ENCODE measurements around the gene CD8A. TPM values are rescaled to one million over a fixed set of nuclear protein-coding genes. Genes with fewer than 3 reads are reported as not detected.

Gene CD8A
- total RNA-seq, 1 donor from 2014 or later = under 0.01 TPM

DNA sequence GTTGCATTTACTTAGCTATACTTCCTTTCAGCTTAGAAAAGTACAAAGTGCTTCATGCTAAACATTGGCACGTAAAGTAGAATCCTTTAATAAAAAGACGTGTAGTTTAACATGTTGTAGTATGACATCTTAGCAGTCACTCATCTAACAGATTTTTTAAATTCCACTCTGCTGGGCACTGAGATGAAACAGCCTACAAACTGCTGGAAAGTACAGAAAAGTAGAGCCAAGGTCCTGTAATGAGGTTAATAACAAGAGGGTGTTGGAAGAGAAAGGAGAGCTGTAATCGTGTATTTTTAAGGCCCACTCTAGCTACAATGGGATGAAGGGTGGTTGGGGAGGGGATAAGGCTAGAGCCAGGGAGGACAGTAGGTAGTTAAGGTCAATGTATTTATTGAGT, 10.7 kb downstream of the CD8A start:
- no peak for FAIRE-seq
- DNase-seq (ENCODE audit: low read depth) = no peak
- TF ChIP-seq, protein P1, sequence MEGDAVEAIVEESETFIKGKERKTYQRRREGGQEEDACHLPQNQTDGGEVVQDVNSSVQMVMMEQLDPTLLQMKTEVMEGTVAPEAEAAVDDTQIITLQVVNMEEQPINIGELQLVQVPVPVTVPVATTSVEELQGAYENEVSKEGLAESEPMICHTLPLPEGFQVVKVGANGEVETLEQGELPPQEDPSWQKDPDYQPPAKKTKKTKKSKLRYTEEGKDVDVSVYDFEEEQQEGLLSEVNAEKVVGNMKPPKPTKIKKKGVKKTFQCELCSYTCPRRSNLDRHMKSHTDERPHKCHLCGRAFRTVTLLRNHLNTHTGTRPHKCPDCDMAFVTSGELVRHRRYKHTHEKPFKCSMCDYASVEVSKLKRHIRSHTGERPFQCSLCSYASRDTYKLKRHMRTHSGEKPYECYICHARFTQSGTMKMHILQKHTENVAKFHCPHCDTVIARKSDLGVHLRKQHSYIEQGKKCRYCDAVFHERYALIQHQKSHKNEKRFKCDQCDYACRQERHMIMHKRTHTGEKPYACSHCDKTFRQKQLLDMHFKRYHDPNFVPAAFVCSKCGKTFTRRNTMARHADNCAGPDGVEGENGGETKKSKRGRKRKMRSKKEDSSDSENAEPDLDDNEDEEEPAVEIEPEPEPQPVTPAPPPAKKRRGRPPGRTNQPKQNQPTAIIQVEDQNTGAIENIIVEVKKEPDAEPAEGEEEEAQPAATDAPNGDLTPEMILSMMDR (IDR thresholded peaks at IDR 0.05; ENCODE audit: insufficient read depth, low read length, severe bottlenecking) = no peak
- no peak overlapping the region for H3K4me3 ChIP-seq (ENCODE audit: low read depth, low read length)
- H3K27me3 ChIP-seq (ENCODE audit: control insufficient read depth, insufficient read depth, low read length) = no peaks in the 10 kb centered on the region
- H3K36me3 ChIP-seq (ENCODE audit: control insufficient read depth, insufficient read depth, low read length) = no peaks in the 10 kb centered on the region

DNA sequence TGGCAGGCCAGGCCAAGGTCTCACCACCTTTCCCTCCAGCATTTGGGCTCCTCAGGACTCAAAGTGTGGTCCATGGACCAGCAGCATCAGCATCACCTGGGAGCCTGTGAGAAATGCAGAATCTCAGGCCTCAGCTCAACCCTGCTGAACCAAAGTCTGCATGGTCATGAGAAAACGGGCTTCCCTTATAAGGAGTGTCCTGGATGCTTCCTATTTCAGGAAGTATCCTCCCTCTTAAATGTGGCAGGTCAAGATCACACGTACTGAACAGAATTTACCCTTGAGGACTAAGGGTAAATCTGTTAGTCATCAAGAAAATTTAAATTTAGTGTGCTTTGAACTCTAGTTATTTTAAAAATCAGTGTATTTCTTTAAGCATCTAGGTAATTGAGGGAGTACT, 11.8 kb downstream of the CD8A start:
- no peak for DNase-seq (ENCODE audit: low read depth)
- no peak for FAIRE-seq
- TF ChIP-seq, protein P1 (IDR thresholded peaks at IDR 0.05; ENCODE audit: insufficient read depth, low read length, severe bottlenecking) = no peak

DNA sequence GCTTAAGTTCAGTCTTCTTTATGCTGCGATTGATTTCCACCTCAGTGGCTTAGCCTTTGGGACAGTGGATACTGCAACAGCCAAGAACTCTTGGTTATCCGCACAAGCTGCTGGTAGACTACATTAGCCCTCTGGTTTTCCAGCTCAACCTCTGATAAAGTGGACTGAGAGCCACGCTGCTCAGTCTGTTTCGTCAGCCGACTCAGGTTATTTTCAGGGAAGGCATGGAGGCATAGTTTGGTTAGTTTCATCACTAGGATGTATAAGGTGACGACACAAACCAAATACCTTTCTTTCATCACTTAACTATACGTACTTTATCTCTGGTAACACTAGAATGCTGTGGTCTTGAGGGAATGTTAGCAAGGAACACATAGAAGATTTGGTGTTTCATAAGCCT, 14.2 kb downstream of the CD8A start:
- FAIRE-seq (no peak), DNase-seq (ENCODE audit: low read depth) (no peak)
- no peaks in the 10 kb centered on the region for H3K27me3 ChIP-seq (ENCODE audit: control insufficient read depth, insufficient read depth, low read length)
- peaks cover 2% of the 10 kb centered on the region for H3K36me3 ChIP-seq (ENCODE audit: control insufficient read depth, insufficient read depth, low read length)
- TF ChIP-seq, protein P1 (IDR thresholded peaks at IDR 0.05; ENCODE audit: insufficient read depth, low read length, severe bottlenecking) = no peak
- no peak overlapping the region for H3K4me3 ChIP-seq (ENCODE audit: low read depth, low read length)

More for the DNA sequence above, 11.8 kb downstream of the CD8A start:
- no peak overlapping the region for H3K4me3 ChIP-seq (ENCODE audit: low read depth, low read length)
- H3K36me3 ChIP-seq (ENCODE audit: control insufficient read depth, insufficient read depth, low read length) = peaks cover 2% of the 10 kb centered on the region
- no peaks in the 10 kb centered on the region for H3K27me3 ChIP-seq (ENCODE audit: control insufficient read depth, insufficient read depth, low read length)

DNA sequence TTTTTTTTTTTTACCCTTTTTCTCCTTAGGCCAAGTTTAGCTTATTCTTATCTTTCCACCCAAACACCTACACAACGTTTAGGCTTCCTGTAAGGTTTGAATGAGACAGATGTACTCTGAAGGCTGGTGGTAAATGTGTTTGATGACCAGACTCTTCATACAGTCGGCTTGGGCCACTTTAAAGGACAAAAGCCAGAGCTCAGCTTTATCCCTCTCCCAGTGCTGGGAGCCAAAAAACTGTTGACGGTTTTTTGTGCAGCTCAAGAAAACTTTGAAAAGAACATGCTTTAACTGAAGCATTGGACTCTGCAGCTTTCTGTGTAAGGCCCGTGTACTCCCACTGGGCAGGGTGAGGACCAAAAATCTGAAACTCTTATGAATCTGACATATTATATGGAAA, 15.4 kb downstream of the CD8A start:
- Histone ChIP-seq H3K36me3 (ENCODE audit: control insufficient read depth, insufficient read depth, low read length) (peaks cover 2% of the 10 kb centered on the region), H3K27me3 (ENCODE audit: control insufficient read depth, insufficient read depth, low read length) (no peaks in the 10 kb centered on the region), H3K4me3 (ENCODE audit: low read depth, low read length) (no peak overlapping the region)
- FAIRE-seq (no peak), DNase-seq (ENCODE audit: low read depth) (no peak)
- TF ChIP-seq, protein P1 (IDR thresholded peaks at IDR 0.05; ENCODE audit: insufficient read depth, low read length, severe bottlenecking) = no peak

DNA sequence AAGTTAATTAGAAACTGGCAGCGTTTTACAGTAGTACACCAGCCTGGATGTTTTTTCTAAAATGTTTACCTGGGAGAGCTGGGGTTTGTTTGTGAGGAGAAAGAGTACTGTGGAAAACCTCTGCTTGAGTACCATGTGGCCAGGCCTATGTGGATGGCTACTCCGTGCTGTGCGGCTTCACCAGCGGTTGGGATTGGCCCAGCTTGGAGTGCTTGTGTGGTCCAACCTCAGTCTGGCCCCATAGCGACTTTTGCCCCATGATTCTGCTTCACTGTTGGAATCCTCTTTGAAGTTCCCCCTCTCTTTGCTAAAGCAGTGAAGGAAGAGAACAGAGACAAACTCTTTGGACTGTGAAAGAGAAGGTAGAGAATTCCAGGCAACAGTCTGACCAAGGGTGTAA, 15.9 kb downstream of the CD8A start:
- Histone ChIP-seq H3K27me3 (ENCODE audit: control insufficient read depth, insufficient read depth, low read length) (no peaks in the 10 kb centered on the region), H3K36me3 (ENCODE audit: control insufficient read depth, insufficient read depth, low read length) (peaks cover 2% of the 10 kb centered on the region), H3K4me3 (ENCODE audit: low read depth, low read length) (no peak overlapping the region)
- TF ChIP-seq, protein P1 (IDR thresholded peaks at IDR 0.05; ENCODE audit: insufficient read depth, low read length, severe bottlenecking) = no peak
- FAIRE-seq (no peak), DNase-seq (ENCODE audit: low read depth) (no peak)

DNA sequence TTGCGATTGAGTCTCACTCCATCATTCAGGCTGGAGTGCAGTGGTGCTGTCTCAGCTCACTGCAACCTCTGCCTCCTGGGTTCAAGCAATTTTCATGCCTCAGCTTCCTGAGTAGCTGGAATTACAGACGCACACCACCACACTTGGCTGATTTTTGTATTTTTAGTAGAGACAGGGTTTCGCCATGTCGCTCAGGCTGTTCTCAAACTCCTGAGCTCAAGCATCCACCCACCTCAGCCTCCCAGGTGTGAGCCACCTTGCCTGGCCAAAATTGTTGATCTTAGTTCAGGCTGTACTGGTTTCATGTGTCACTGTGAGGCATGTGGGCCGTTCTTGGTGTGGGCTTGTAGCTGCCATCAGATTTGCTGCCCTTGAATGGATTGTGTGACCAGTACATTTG, 18.1 kb downstream of the CD8A start:
- TF ChIP-seq, protein P1 (IDR thresholded peaks at IDR 0.05; ENCODE audit: insufficient read depth, low read length, severe bottlenecking) = no peak
- FAIRE-seq = no peak
- Histone ChIP-seq H3K4me3 (ENCODE audit: low read depth, low read length) (no peak overlapping the region), H3K36me3 (ENCODE audit: control insufficient read depth, insufficient read depth, low read length) (peaks cover 5% of the 10 kb centered on the region), H3K27me3 (ENCODE audit: control insufficient read depth, insufficient read depth, low read length) (no peaks in the 10 kb centered on the region)
- no peak for DNase-seq (ENCODE audit: low read depth)
